HG02981 (cell line): ENCODE data around the gene LRRC7.

Experiments
- ATAC-seq: cut with Tn5 transposase; IDR thresholded peaks from one replicate; pipeline ENCODE4 v1.9.1; 2021; ENCODE audit warnings: mild to moderate bottlenecking, moderate library complexity; ENCODE audit not compliant: unreplicated experiment

Gene LRRC7

GRCh38 chr1:69587391-69587790 is 19.7 kb downstream of the LRRC7 start:
- ATAC-seq = no peak

DNA sequence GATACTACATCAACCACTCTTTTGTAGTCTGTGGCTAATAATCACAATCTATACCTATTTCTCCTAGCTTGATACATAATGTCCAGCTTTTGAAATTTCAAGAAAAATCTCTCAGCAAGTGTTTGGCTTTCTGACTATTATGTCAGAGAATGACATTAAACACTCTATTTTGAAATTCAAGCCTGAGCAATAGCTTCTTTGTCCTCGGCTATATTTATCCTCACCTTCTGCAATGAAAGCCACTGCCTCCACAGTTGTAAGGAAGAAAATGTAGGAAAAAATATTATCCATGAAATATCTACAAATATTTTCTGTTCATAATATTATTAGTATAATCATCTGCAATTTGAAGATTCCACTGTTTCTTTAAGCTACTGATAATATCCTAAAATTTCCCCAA is 22.1 kb downstream of the LRRC7 start:
- no peak for ATAC-seq

DNA sequence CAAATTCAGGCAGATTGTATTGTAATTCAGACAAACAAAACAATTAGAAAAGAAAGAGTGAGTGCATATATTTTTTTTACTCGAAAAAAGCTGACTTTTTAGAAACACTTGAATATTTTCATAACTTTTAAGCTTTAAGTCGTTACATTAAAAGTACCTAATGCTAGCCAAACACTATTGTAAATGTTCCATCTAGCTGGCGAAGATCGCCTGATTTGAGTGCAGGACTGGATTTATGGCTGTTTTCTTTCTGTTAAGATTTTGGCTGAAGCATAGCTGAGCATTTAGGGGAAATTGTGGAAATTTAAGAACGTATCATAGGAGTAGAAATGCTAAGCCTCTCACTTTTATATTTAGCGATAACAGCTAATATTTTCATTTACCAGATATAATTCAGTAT is 24.6 kb downstream of the LRRC7 start:
- ATAC-seq = no peak

DNA sequence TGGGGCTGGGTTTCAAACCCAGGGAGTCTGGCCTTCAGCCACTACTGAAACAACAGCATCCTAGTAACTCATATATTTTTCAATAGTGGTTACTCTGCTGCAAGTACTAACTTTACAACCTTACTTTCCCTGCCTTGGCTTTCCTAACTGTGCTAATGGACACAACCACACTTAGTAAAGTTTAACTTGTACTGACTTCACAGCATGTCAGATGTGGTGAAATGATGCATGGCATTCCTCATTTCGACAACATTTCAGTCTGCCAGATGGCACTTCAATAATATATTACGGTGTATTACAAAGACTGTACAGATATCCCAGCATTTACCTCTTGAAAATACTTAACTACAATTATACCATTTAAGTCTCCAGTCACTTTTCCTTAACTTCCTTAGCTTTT is 27.8 kb downstream of the LRRC7 start:
- ATAC-seq = no peak

GRCh38 chr1:69611316-69611715 is 43.6 kb downstream of the LRRC7 start:
- ATAC-seq = no peak

- no peak for ATAC-seq
Observed at GRCh38 chr1:69613414-69613813, 45.7 kb downstream of the LRRC7 start.

DNA sequence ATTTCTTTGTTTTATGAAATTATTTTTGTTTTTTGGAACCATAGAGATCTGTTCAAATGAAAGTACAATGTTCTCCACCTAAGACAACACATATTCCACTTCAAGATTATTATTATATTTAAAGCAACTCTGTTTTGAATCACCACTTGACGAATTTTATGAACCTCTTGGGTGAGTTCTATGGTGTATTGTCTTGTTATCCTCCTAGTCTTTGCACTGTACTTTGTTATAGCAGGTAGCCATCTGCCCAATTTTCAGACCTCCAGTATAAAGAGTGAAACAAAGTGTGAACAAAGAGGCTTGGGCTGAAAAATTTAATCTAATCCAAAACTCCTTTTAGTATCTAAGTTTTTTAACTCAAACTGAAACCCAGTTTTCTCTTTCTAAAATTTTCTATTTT is 71.0 kb downstream of the LRRC7 start:
- no peak for ATAC-seq

- no peak for ATAC-seq
Observed at GRCh38 chr1:69639159-69639558, 71.4 kb downstream of the LRRC7 start.

DNA sequence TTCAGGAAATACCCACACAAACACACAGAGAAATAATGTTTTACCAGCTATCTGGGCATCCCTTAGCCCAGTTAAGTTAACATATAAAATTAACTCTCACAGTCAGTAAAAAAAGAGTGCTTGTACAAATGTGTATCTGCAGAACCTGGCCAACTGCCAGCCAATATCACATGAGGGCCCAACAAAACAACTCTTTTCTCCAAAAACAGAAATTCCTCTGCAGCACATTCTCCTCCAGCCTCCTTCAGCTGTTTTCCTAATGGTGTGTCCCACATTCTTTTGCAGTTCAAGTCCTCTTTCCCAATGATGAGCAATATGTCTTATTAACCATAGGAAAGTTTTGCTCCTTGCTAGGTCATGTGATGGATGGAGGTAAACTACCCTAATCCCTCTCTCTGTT is 75.5 kb downstream of the LRRC7 start:
- ATAC-seq = no peak

- no peak for ATAC-seq
Observed at GRCh38 chr1:69645477-69645876, 77.8 kb downstream of the LRRC7 start.

DNA sequence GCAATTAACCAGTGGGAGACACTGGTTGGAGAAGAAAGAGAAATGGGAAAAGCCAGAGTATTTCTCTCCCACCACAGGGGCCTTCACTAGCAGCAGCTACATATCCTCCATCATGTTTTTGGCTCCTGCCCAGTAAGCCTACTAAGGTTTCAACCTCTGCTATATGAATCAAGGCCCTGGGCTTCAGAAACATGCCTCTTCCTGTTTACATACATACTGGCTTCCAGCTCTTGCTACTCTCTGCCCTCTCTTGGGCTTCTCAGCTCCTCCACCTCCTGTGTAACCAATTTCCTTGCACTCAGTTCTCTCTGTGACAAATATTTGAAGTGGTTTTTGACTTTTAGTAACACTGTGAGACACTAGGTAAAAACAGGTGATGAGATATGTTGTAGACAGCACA is 80.8 kb downstream of the LRRC7 start:
- ATAC-seq = no peak

- no peak for ATAC-seq
Observed at GRCh38 chr1:69649383-69649990, 81.8 kb downstream of the LRRC7 start.

DNA sequence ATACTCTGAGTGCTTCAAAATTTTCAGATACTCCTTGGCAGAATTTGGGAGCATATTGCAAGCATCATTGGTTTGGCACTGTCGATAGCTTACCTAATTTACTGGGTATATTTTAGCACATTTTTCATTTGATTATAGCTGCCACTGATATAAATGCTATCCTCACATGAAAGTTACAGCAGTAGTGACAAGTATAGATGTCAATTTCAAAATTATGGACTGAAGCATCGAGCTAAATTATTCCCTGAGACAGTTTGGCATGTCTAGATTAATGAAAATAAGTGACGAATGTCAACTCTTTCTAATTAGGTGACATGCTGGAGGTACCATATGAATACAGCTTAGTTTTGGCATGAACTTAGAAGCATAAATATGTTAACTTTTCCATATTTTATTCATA is 83.1 kb downstream of the LRRC7 start:
- ATAC-seq = no peak

DNA sequence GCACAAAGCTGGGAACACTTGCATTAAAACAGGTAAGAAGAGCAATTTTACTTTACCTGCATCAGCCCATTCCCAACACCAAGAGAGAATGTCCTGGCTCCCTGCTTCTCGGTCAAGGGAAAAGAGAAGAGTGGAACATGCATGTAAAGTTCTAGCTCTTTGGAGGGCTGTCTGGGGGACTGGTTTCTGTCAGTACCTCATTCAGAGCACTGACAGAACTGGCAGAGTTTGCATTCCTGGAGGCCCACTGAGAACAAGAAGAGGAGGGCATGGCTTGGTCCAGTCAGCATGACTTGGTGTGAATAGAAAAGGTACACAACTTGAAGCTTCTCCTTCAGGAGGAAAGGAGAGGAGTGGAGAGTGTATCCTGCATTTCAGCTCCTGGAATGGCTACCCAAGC is 83.9 kb downstream of the LRRC7 start:
- no peak for ATAC-seq

DNA sequence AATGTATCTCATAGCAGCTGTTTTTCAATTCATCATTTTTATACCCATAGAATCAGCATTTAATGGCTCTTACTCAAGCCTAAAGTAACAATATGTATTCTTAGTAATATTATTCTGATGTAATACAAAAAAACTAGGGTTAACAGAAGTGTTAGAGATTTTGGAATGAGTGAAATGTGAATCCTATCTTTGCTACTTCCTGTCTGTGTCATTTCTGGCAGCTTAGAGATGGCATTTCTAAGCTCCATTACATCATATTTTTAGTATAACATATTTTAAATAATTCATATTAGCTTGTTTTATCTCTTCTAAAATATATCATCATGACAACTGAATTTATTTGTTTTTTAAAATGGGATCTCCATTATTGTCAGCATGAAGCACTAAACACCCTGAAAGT is 90.2 kb downstream of the LRRC7 start:
- no peak for ATAC-seq

DNA sequence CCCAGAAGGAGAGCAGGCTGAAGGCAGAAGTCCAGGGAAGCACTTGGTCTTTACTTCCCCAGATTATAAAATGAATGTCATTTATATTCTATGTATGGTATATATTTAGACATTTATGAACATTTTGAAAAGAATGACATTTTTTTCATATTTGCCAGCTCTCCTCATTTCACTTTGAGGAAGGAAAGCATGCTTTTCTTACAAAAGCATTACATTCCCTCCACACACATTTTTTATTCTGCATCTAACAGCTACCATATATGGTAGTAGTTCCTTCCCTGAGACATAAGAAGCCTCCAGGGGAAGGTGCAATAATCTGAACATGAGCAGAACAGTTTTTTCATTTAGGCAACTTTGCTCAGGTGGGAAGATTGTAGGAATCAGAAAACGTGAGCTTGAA is 94.0 kb downstream of the LRRC7 start:
- no peak for ATAC-seq

- no peak for ATAC-seq
Observed at GRCh38 chr1:69662321-69662720, 94.6 kb downstream of the LRRC7 start.

DNA sequence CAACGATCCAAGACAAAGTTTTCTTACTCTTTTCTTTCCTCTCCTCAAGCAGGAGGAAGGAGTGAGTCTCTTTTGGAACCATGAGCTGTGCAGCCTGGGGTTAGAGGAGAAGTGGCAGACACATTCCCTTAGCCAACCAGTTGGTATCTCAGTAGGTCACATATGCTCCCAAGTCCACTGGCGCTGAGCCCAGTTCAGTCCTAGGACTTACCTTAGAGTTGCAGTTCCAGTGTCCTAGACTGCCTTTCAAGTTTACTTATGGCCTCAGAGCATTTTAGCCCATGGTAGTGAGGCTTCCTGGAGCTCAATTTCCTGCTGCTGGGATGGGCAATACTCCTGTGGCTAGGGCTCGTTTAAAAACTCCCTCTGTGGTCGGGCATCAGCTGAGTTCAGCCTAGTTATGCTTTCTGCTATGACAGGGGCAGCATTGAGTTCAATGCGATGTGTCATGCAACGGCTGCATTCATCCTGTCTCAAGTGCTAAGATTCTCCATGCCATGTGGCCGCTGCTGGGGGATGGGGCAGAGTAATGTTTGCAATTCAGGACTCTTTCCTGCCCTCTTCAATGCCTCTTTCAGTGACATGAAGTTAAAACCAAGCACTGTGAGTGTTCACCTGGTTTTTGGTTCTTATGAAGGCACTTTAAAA is 103.8 kb downstream of the LRRC7 start:
- ATAC-seq = no peak

DNA sequence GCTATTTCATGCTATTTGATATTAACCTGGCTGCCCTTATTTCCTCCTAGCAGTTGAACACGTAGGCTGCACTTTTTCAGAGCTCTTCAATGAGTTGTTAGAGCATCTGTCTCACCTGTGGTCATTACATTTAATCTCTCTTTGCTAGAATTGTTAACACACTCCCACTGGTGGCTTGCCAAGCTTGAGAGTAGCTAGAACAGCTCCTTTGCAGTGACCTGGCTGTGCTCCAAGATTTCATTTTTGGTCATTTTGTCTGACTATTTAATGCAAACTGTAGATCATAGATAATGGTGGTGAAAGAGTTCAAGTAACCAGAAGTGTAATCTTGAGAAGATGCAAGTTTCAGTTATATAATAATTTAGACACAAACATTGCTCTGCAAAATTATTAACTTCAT is 105.6 kb downstream of the LRRC7 start:
- ATAC-seq = no peak

DNA sequence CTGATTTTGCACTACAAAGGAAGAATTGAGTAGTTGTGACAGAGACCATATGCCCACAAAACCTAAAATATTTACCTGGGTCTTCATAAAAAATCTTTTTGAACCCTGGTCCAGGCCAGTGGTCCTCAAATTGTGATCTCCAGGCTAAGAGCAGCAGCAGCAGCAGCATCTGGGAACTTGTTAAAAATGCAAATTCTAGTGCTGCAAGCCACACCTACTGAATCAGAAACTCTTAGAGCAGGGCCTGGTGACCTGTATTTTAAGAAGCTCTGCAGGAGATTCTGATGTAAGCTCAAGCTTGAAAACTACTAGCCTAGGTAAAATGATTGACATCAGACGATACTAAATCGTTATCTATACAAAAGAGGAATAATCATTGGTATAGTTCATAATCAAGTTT is 112.2 kb downstream of the LRRC7 start:
- no peak for ATAC-seq

GRCh38 chr1:69686367-69686984 is 118.8 kb downstream of the LRRC7 start:
- ATAC-seq = no peak

GRCh38 chr1:69688193-69688592 is 120.5 kb downstream of the LRRC7 start:
- ATAC-seq = no peak

- ATAC-seq = no peak
Observed at GRCh38 chr1:69691179-69691578, 123.5 kb downstream of the LRRC7 start.
